Stimulated activated CD8-positive, alpha-beta memory T cell treated with anti-CD3 and anti-CD28 coated beads, Interleukin-15, amount 100 ng/mL, for 24 hours (primary cell): ENCODE results near the gene DNM1.

Experiments used
- DNase-seq: peaks from one replicate; pipeline ENCODE4 v3.0.0-alpha.2; 2020; ENCODE audit warnings: low read depth

The DNM1 gene

GRCh38 chr9:128203024-128203706 is at the start of gene DNM1:
Gene DNM1, plus strand, starts transcription at chr9:128203379. Its CDS starts 92 bp downstream, at chr9:128203471.
- peak; percentile 60 for DNase-seq

GRCh38 chr9:128153947-128154695 is 49.1 kb upstream of the DNM1 start:
- DNase-seq = no peak

GRCh38 chr9:128155736-128156500 is 47.3 kb upstream of the DNM1 start:
- DNase-seq = no peak

GRCh38 chr9:128159522-128159783 is 43.7 kb upstream of the DNM1 start:
- DNase-seq = peak; percentile 8

- peak; percentile 89 for DNase-seq
Observed at GRCh38 chr9:128159784-128160602, 43.2 kb upstream of the DNM1 start, which contains the start of gene BBLN. Gene BBLN, plus strand, starts transcription at chr9:128160265. Its CDS starts 143 bp downstream, at chr9:128160408.

- DNase-seq = peak; percentile 26
Observed at GRCh38 chr9:128160603-128160987, 42.6 kb upstream of the DNM1 start.

- no peak for DNase-seq
Observed at GRCh38 chr9:128161215-128161902, 41.8 kb upstream of the DNM1 start.

- DNase-seq = no peak
Observed at GRCh38 chr9:128162215-128163026, 40.8 kb upstream of the DNM1 start.

- DNase-seq = no peak
Observed at GRCh38 chr9:128163027-128163515, 40.1 kb upstream of the DNM1 start.

GRCh38 chr9:128163523-128164306 is 39.5 kb upstream of the DNM1 start:
- no peak for DNase-seq

GRCh38 chr9:128164307-128164885 is 38.8 kb upstream of the DNM1 start:
- DNase-seq = no peak

- DNase-seq = no peak
Observed at GRCh38 chr9:128166169-128166568, 37.0 kb upstream of the DNM1 start.

GRCh38 chr9:128167209-128167608 is 36.0 kb upstream of the DNM1 start:
- DNase-seq = no peak

GRCh38 chr9:128168731-128169308 is 34.4 kb upstream of the DNM1 start:
- DNase-seq = no peak

GRCh38 chr9:128169492-128169891 is 33.7 kb upstream of the DNM1 start:
- no peak for DNase-seq

GRCh38 chr9:128169925-128170324 is 33.3 kb upstream of the DNM1 start:
- no peak for DNase-seq

GRCh38 chr9:128174062-128174461 is 29.1 kb upstream of the DNM1 start:
- DNase-seq = no peak

- no peak for DNase-seq
Observed at GRCh38 chr9:128175102-128175563, 28.0 kb upstream of the DNM1 start.

- no peak for DNase-seq
Observed at GRCh38 chr9:128175726-128176125, 27.5 kb upstream of the DNM1 start.
